GM12873 (cell line): ENCODE results near the gene B3GNT3.
A peak's percentile ranks its signal among the peaks of the same experiment; 100 is the strongest.

Experiments
- CTCF ChIP-seq: IDR thresholded peaks from 2 replicates; pipeline ENCODE4 v1.5.1; 2012; ENCODE audit warnings: low read depth, mild to moderate bottlenecking, moderate library complexity, low read length, control low read depth; ENCODE audit not compliant: insufficient read depth; ENCODE audit errors: missing control alignments

The B3GNT3 gene

GRCh38 chr19:17752865-17753639 is 41.9 kb upstream of the B3GNT3 start:
- TF ChIP-seq CTCF: no peak

GRCh38 chr19:17753976-17754375 is 41.0 kb upstream of the B3GNT3 start:
- no peak for TF ChIP-seq CTCF

DNA sequence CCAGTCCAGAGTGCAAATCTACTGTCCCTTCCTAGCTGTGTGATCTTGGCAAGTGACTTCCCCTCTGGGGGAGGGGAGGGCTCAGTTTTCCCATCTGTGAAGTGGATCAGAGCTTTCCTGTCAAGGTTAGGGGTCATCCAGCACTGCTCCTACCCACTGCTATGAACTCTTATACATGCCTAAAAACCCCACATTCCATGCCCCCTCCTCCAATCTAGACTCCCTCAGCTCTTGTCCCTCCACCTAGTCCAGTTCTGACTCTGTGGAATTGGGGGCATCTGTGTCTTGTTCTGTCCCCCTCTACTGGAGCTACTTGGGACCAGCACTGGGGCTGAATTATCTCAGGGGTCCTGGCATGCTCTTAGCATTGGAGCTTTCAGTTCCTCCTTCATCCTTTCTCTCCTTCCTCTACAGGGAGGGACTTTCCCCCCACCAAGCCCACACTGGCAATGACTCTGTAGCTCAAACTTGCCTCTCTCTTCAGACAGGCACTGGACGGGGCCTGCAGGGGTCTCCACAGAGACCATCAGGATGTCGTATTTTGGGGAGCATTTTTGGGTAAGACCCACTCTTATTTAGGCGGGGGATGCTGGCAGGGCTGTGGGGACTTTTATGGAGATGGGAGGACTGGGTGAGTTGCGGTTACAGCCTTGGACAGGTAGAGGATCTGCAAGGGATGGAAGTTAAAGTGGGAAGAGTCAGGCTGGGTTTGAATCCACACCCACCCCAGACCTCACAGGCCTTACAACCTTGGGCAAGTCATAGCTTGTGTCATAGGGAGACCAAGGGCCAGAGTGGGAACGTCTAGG is 40.1 kb upstream of the B3GNT3 start:
- TF ChIP-seq CTCF: peak; percentile 63

- no peak for TF ChIP-seq CTCF
Measured at GRCh38 chr19:17755443-17755890, 39.5 kb upstream of the B3GNT3 start.

GRCh38 chr19:17755977-17756670 is 38.8 kb upstream of the B3GNT3 start:
- no peak for TF ChIP-seq CTCF

GRCh38 chr19:17757125-17757524 is 37.8 kb upstream of the B3GNT3 start:
- TF ChIP-seq CTCF: no peak

DNA sequence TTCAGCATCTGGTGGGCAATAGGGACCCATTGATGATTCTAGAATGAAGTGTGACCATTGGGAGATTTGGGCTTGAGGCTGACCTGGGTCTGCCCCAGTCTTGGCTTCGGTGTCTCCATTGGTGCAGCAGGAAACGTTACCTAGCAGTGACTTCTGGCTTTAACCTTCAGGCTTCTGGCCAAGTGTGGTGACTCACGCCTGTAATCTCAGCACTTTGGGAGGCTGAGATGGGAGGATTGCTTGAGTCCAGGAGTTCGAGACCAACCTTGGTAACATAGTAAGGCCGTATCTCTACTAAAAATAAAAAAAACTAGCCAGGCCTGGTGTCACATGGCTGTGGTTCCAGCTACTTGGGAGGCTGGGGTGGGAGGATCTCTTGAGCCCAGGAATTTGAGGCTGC is 36.4 kb upstream of the B3GNT3 start:
- TF ChIP-seq CTCF: no peak
